ENCODE measurements around the gene SAMD13. TPM values are rescaled to one million over a fixed set of nuclear protein-coding genes. Genes with fewer than 3 reads are reported as not detected.

SAMD13 gene
- total and polyA plus RNA-seq, 10 of the 15 experiments (the other 5 are each of a cell fraction or from before 2014, with no cell fraction given): 0.81 to 1.9 (median 1.2) TPM; not detected in 1

DNA sequence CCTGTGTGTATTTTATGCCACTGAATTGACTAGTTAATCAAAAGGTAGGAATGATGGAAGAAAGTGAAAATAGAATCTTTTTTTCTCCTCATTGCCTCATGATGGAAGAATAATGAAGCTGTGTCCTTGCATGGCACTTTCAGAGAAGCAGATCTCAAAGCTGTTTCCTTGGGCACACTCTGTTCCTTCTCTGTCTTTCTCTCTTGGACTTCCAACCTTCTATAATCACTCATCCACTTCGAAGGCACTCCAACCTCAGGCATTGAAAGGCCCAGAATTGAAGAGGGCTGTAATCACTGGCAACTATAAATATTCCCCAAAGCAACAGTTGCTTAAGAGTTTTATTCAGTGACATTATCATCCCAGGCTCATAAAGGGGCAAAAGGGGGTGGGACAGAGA lies 65.7 kb downstream of the SAMD13 start:
- Histone ChIP-seq H3K4me2 (ENCODE audit: control insufficient read depth, insufficient read depth) (no peak overlapping the region), H3K27me3 (replicated peaks in 1 of 2; ENCODE audit: control insufficient read depth in 2 of 2, insufficient read depth in 2 of 2, low read length in 1 of 2) (no peaks in the 10 kb centered on the region), H3K9me3 (replicated peaks; ENCODE audit: control insufficient read depth, insufficient read depth, low read length) (no peaks in the 10 kb centered on the region), H3K4me1 (ENCODE audit: control insufficient read depth, insufficient read depth, low read length) (no peaks in the 10 kb centered on the region), H3K79me2 (ENCODE audit: control insufficient read depth, insufficient read depth, low read length) (no peaks in the 10 kb centered on the region), H3K27ac (ENCODE audit: control insufficient read depth, insufficient read depth) (no peak overlapping the region), H2AFZ (ENCODE audit: control insufficient read depth, low read depth, low read length) (no peak overlapping the region), H3K36me3 (ENCODE audit: control insufficient read depth in 2 of 2, insufficient read depth in 2 of 2, low read length in 1 of 2) (no peaks in the 10 kb centered on the region), H3K4me3 (no peak overlapping the region), H4K20me1 (ENCODE audit: control insufficient read depth, insufficient read depth) (no peaks in the 10 kb centered on the region), H3K9ac (ENCODE audit: control insufficient read depth, insufficient read depth, low read length) (no peak overlapping the region)
- 0% methylated on average over 1 of the region's 1 CpG for WGBS (ENCODE audit: insufficient coverage, insufficient replicate concordance, low lambda C conversion rate, missing lambda C conversion rate)
- SMC1A ChIA-PET (ENCODE audit: uncharacterized antibody, unreplicated experiment): no interaction called here
- ATAC-seq: no peak
- FAIRE-seq: no peak
- in situ Hi-C loops (cut with MboI): no loop called here
- no peak for DNase-seq (ENCODE audit: low read depth, low spot score)
- no TSS peak for BruUV-seq (replicated peaks)
- CTCF ChIA-PET: no interaction called here
- RAD21 ChIA-PET (ENCODE audit: unreplicated experiment): no interaction called here
- intact Hi-C loops (cut with micrococcal nuclease; ENCODE audit: unreplicated experiment): no loop called here
- POLR2A ChIA-PET: no interaction called here
- TF ChIP-seq MTA2 (IDR thresholded peaks at IDR 0.05; ENCODE audit: low read depth): no peak
- no peak for TF ChIP-seq POLR2AphosphoS5 (IDR thresholded peaks at IDR 0.05; ENCODE audit: low read length)
- TF ChIP-seq, protein P1, sequence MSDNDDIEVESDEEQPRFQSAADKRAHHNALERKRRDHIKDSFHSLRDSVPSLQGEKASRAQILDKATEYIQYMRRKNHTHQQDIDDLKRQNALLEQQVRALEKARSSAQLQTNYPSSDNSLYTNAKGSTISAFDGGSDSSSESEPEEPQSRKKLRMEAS (IDR thresholded peaks at IDR 0.05; ENCODE audit: low read depth, low read length): no peak
- no peak for TF ChIP-seq SP1 (IDR thresholded peaks at IDR 0.05; ENCODE audit: low read depth, low read length)
- no peak for TF ChIP-seq LARP7 (IDR thresholded peaks at IDR 0.05)
- no peak for TF ChIP-seq DPF2 (IDR thresholded peaks at IDR 0.05)
- no peak for TF ChIP-seq HDAC6 (IDR thresholded peaks at IDR 0.05; ENCODE audit: unreplicated experiment)
- no peak for TF ChIP-seq ESRRA (IDR thresholded peaks at IDR 0.05; ENCODE audit: low read length)
- no peak for TF ChIP-seq STAT1 (conservative IDR thresholded peaks at IDR 0.05)
- TF ChIP-seq SMC3 (IDR thresholded peaks at IDR 0.05; ENCODE audit: borderline replicate concordance, low read length): no peak
- no peak for TF ChIP-seq CEBPB (IDR thresholded peaks at IDR 0.05; ENCODE audit: borderline replicate concordance in 1 of 2, low read depth in 2 of 2, low read length in 2 of 2)
- TF ChIP-seq, protein P2, sequence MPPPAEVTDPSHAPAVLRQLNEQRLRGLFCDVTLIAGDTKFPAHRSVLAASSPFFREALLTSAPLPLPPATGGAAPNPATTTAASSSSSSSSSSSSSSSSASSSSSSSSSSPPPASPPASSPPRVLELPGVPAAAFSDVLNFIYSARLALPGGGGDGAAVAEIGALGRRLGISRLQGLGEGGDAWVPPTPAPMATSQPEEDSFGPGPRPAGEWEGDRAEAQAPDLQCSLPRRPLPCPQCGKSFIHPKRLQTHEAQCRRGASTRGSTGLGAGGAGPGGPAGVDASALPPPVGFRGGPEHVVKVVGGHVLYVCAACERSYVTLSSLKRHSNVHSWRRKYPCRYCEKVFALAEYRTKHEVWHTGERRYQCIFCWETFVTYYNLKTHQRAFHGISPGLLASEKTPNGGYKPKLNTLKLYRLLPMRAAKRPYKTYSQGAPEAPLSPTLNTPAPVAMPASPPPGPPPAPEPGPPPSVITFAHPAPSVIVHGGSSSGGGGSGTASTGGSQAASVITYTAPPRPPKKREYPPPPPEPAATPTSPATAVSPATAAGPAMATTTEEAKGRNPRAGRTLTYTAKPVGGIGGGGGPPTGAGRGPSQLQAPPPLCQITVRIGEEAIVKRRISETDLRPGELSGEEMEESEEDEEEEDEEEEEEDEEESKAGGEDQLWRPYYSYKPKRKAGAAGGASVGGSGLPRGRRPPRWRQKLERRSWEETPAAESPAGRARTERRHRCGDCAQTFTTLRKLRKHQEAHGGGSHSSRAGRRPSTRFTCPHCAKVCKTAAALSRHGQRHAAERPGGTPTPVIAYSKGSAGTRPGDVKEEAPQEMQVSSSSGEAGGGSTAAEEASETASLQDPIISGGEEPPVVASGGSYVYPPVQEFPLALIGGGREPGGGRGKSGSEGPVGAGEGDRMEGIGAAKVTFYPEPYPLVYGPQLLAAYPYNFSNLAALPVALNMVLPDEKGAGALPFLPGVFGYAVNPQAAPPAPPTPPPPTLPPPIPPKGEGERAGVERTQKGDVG (CRISPR knock-in tag; IDR thresholded peaks at IDR 0.05): no peak
- TF ChIP-seq, protein P3, sequence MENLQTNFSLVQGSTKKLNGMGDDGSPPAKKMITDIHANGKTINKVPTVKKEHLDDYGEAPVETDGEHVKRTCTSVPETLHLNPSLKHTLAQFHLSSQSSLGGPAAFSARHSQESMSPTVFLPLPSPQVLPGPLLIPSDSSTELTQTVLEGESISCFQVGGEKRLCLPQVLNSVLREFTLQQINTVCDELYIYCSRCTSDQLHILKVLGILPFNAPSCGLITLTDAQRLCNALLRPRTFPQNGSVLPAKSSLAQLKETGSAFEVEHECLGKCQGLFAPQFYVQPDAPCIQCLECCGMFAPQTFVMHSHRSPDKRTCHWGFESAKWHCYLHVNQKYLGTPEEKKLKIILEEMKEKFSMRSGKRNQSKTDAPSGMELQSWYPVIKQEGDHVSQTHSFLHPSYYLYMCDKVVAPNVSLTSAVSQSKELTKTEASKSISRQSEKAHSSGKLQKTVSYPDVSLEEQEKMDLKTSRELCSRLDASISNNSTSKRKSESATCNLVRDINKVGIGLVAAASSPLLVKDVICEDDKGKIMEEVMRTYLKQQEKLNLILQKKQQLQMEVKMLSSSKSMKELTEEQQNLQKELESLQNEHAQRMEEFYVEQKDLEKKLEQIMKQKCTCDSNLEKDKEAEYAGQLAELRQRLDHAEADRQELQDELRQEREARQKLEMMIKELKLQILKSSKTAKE (IDR thresholded peaks at IDR 0.05; ENCODE audit: low read depth, poor library complexity, severe bottlenecking): no peak
- TF ChIP-seq MYB (IDR thresholded peaks at IDR 0.05; ENCODE audit: borderline replicate concordance, low read depth, low read length): no peak
- TF ChIP-seq KDM1A (IDR thresholded peaks at IDR 0.05; ENCODE audit: borderline replicate concordance): no peak
- TF ChIP-seq NFYB (IDR thresholded peaks at IDR 0.05; ENCODE audit: insufficient read depth, low read depth, low read length): no peak
- TF ChIP-seq, protein P4, sequence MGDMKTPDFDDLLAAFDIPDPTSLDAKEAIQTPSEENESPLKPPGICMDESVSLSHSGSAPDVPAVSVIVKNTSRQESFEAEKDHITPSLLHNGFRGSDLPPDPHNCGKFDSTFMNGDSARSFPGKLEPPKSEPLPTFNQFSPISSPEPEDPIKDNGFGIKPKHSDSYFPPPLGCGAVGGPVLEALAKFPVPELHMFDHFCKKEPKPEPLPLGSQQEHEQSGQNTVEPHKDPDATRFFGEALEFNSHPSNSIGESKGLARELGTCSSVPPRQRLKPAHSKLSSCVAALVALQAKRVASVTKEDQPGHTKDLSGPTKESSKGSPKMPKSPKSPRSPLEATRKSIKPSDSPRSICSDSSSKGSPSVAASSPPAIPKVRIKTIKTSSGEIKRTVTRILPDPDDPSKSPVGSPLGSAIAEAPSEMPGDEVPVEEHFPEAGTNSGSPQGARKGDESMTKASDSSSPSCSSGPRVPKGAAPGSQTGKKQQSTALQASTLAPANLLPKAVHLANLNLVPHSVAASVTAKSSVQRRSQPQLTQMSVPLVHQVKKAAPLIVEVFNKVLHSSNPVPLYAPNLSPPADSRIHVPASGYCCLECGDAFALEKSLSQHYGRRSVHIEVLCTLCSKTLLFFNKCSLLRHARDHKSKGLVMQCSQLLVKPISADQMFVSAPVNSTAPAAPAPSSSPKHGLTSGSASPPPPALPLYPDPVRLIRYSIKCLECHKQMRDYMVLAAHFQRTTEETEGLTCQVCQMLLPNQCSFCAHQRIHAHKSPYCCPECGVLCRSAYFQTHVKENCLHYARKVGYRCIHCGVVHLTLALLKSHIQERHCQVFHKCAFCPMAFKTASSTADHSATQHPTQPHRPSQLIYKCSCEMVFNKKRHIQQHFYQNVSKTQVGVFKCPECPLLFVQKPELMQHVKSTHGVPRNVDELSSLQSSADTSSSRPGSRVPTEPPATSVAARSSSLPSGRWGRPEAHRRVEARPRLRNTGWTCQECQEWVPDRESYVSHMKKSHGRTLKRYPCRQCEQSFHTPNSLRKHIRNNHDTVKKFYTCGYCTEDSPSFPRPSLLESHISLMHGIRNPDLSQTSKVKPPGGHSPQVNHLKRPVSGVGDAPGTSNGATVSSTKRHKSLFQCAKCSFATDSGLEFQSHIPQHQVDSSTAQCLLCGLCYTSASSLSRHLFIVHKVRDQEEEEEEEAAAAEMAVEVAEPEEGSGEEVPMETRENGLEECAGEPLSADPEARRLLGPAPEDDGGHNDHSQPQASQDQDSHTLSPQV (IDR thresholded peaks at IDR 0.05): no peak

Data from GM12878 (cell line).